ENCODE data around the gene FBXO10. TPM values are rescaled to one million over a fixed set of nuclear protein-coding genes. Genes with fewer than 3 reads are reported as not detected.

The FBXO10 gene
- total RNA-seq, 4 donors from 2014 or later = 4.2 to 16.5 (median 6.8) TPM

GRCh38 chr9:37562826-37563225, 13.4 kb downstream of the FBXO10 start:
- TF ChIP-seq, protein P1, sequence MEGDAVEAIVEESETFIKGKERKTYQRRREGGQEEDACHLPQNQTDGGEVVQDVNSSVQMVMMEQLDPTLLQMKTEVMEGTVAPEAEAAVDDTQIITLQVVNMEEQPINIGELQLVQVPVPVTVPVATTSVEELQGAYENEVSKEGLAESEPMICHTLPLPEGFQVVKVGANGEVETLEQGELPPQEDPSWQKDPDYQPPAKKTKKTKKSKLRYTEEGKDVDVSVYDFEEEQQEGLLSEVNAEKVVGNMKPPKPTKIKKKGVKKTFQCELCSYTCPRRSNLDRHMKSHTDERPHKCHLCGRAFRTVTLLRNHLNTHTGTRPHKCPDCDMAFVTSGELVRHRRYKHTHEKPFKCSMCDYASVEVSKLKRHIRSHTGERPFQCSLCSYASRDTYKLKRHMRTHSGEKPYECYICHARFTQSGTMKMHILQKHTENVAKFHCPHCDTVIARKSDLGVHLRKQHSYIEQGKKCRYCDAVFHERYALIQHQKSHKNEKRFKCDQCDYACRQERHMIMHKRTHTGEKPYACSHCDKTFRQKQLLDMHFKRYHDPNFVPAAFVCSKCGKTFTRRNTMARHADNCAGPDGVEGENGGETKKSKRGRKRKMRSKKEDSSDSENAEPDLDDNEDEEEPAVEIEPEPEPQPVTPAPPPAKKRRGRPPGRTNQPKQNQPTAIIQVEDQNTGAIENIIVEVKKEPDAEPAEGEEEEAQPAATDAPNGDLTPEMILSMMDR (IDR thresholded peaks at IDR 0.05) = no peak
- TF ChIP-seq POLR2AphosphoS5 (IDR thresholded peaks at IDR 0.05) = no peak
- no peak for TF ChIP-seq POLR2A (IDR thresholded peaks at IDR 0.05)
- TF ChIP-seq EP300 (IDR thresholded peaks at IDR 0.05; ENCODE audit: low read depth) = no peak
- WGBS, 2 donors (ENCODE audit: low coverage in 1 of 2) = 92% methylated on average over 1 of the region's 1 CpG; no CpG with 5 or more reads in 1 of the 2 donors
- in situ Hi-C loops (cut with MboI; ENCODE audit: low pct_ligation_motif_present in 1 of 4, low pct_unique_long_range_greater_than_20kb in 1 of 4, low sequenced_read_pairs in 3 of 4) (no loop called here), intact Hi-C loops (cut with DNase I; ENCODE audit: low total_unique reads) (no loop called here)
- H3K27ac ChIP-seq = no peak overlapping the region
- H3K9me3 ChIP-seq = peaks cover 0 to 5% of the 10 kb centered on the region in 2 donors
- H3K27me3 ChIP-seq = no peaks in the 10 kb centered on the region
- no peak overlapping the region for H3K4me3 ChIP-seq
- no peaks in the 10 kb centered on the region for H3K4me1 ChIP-seq
- no peaks in the 10 kb centered on the region for H3K36me3 ChIP-seq
- DNase-seq = no peak

- no peak for DNase-seq
- Histone ChIP-seq H3K27ac (no peak overlapping the region), H3K9me3 (peaks cover 0 to 5% of the 10 kb centered on the region in 2 donors), H3K27me3 (no peaks in the 10 kb centered on the region), H3K4me1 (no peaks in the 10 kb centered on the region), H3K36me3 (no peaks in the 10 kb centered on the region), H3K4me3 (no peak overlapping the region)
- TF ChIP-seq EP300 (IDR thresholded peaks at IDR 0.05; ENCODE audit: low read depth) (no peak), POLR2A (IDR thresholded peaks at IDR 0.05) (no peak), POLR2AphosphoS5 (IDR thresholded peaks at IDR 0.05) (no peak)
- TF ChIP-seq, protein P1 (IDR thresholded peaks at IDR 0.05) = no peak
- in situ Hi-C loops (cut with MboI; ENCODE audit: low pct_ligation_motif_present in 1 of 4, low pct_unique_long_range_greater_than_20kb in 1 of 4, low sequenced_read_pairs in 3 of 4) (no loop called here), intact Hi-C loops (cut with DNase I; ENCODE audit: low total_unique reads) (no loop called here)
- 69 to 78% methylated on average over 2 of the region's 2 CpGs for WGBS, 2 donors (ENCODE audit: low coverage in 1 of 2)
Observed at GRCh38 chr9:37561682-37562081, 14.5 kb downstream of the FBXO10 start.

DNA sequence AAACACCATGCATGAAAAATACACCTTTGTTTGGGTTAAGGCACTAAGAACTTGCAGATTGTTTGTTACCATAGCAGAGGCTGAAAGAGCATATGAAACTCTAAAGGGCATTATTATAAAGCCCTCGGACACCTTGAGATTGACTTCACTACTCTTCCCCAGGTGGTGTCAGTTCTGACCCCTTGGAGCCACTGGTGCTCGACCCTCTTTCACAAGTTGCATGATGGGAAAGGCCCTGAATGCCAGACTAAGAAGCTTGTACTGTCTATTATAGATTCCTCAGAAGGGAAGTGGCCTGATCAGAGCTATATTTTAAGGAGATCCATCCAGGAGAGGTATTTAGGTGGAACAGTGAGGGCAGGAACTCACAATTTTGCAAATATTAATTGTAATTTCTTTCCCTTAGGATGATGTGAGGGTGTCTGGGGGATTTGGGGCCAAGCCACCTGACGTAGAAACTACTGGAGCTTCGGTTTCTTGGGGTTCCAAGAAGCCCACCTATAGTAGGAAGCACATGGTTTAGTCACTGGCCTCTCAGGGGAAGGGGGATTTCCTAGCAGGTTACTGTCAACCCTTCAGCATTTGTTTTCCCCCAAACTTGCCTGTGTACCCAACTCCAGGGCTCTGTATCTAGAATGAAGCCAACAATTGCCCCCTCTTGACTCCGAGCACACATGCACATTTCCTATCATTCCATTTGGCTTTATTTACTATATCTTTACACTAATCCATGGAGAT, 16.2 kb downstream of the FBXO10 start:
- TF ChIP-seq POLR2AphosphoS5 (IDR thresholded peaks at IDR 0.05) (no peak), EP300 (IDR thresholded peaks at IDR 0.05; ENCODE audit: low read depth) (no peak), POLR2A (IDR thresholded peaks at IDR 0.05) (no peak)
- TF ChIP-seq, protein P1 (IDR thresholded peaks at IDR 0.05) = no peak
- no peaks in the 10 kb centered on the region for H3K4me1 ChIP-seq
- no peaks in the 10 kb centered on the region for H3K36me3 ChIP-seq
- WGBS, 2 donors (ENCODE audit: low coverage in 1 of 2) = 91 to 100% methylated on average over 1 to 5 of the region's 5 CpGs
- DNase-seq = no peak
- H3K9me3 ChIP-seq = peaks cover 0 to 5% of the 10 kb centered on the region in 2 donors
- in situ Hi-C loops (cut with MboI; ENCODE audit: low pct_ligation_motif_present in 1 of 4, low pct_unique_long_range_greater_than_20kb in 1 of 4, low sequenced_read_pairs in 3 of 4) = no loop called here
- H3K27me3 ChIP-seq = no peaks in the 10 kb centered on the region
- intact Hi-C loops (cut with DNase I; ENCODE audit: low total_unique reads) = no loop called here
- H3K27ac ChIP-seq = no peak overlapping the region
- H3K4me3 ChIP-seq = no peak overlapping the region

GRCh38 chr9:37559125-37559524, 17.1 kb downstream of the FBXO10 start:
- TF ChIP-seq POLR2A (IDR thresholded peaks at IDR 0.05) (no peak), POLR2AphosphoS5 (IDR thresholded peaks at IDR 0.05) (no peak), EP300 (IDR thresholded peaks at IDR 0.05; ENCODE audit: low read depth) (no peak)
- TF ChIP-seq, protein P1 (IDR thresholded peaks at IDR 0.05) = no peak
- Histone ChIP-seq H3K4me1 (no peaks in the 10 kb centered on the region), H3K9me3 (peaks cover 0 to 3% of the 10 kb centered on the region in 2 donors), H3K27me3 (no peaks in the 10 kb centered on the region), H3K27ac (no peak overlapping the region), H3K36me3 (no peaks in the 10 kb centered on the region), H3K4me3 (no peak overlapping the region)
- DNase-seq = no peak
- in situ Hi-C loops (cut with MboI; ENCODE audit: low pct_ligation_motif_present in 1 of 4, low pct_unique_long_range_greater_than_20kb in 1 of 4, low sequenced_read_pairs in 3 of 4) (no loop called here), intact Hi-C loops (cut with DNase I; ENCODE audit: low total_unique reads) (no loop called here)
- WGBS, 2 donors (ENCODE audit: low coverage in 1 of 2) = 82% methylated on average over 1 of the region's 1 CpG; no CpG with 5 or more reads in 1 of the 2 donors
